GM12872 (cell line): ENCODE data around the gene BTN1A1.

Source experiments
- CTCF ChIP-seq: IDR thresholded peaks from 3 replicates; pipeline ENCODE4 v1.5.1; 2011; ENCODE audit warnings: low read depth, mild to moderate bottlenecking, low read length, moderate library complexity; ENCODE audit not compliant: insufficient read depth

The BTN1A1 gene

GRCh38 chr6:26478100-26478984 lies 21.8 kb upstream of the BTN1A1 start:
- no peak for TF ChIP-seq CTCF

GRCh38 chr6:26478985-26479278 lies 21.2 kb upstream of the BTN1A1 start:
- no peak for TF ChIP-seq CTCF

- no peak for TF ChIP-seq CTCF
Measured at GRCh38 chr6:26482338-26482737, 17.8 kb upstream of the BTN1A1 start.

DNA sequence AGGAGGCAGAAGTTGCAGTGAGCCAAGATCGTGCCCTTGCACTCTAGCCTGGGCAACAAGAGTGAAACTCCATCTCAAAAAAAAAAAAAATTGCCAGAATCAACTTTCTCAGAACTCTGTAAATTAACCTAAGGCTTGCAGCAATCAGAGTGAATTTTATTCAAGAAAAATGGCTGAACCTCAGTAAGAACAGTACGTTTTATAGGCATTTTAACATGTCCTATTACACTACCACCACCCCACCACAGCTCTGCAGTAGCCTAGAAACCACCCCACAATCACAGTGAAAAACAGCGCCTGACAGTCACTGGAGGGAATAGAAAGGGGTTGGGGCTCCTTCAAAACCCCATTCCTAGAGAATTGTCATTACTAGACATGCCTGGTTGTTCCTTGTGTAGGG lies 16.4 kb upstream of the BTN1A1 start:
- TF ChIP-seq CTCF = no peak

DNA sequence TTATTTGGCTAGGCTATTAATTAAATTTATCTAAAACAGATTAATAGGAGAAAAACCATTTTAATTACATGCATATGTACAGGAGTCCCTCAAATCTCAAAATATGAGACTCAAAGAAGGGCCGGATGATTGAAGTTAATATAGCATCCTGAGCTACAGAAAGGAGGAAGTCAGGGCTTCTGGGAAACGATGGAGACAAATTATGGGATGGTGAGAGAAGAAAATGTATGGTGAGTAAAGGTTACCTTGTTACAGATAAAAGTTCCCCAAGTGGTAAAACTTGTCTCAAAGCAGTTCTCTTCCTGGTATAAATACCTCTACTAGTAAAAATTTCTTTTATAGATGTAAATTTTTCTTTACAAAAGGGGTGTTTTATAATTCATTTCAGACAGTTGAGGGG lies 15.9 kb upstream of the BTN1A1 start:
- no peak for TF ChIP-seq CTCF

DNA sequence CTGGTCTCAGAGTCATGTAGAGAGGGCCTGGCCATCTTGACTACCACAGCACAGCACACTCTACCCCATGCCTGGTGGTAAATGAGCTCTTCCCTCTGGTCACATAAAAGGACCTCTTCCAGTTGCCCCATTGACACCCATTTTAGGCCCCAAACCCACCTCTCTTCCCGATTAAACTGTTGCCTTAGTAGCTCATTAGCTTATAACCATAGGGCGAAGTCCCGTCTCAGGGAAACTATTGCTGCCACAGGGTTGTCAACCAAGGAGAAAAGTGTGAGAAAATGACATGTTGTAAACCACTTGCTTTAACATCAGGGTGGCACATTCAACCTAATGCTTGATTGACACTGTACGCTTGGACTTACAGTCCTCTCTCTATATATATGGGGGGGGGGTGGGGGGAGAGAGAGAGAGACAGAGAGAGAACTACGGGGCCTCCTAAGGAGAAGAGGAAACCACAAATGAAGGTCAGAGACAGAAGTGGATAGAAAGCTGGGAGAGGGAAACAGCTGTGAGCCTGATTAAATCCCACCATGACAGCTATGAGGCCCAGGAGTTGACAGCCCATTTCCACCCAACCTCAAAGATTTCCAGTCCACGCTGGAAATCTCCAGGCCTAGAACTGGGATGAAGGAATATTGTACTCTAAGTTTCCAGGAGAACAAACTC lies 14.9 kb upstream of the BTN1A1 start:
- TF ChIP-seq CTCF = no peak

DNA sequence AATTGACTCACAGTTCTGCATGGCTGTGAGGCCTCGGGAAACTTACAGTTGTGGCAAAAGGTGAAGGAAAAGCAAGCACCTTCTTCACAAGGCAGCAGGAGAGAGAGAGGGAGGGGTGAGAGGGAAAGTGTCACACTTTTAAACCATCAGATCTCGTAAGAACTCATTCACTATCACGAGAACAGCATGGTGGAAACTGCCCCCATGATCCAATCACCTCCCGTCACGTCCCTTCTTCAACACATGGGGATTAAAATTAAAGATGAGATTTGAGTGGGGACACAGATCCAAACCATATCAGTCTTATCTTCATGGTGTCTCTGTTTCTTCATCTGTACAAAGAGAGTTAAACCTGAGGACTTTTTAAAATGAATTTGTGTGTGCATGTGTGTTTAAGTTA lies 13.7 kb upstream of the BTN1A1 start:
- TF ChIP-seq CTCF = no peak
